Measurements from ENCODE around the gene SOX8.

The SOX8 gene

GRCh38 chr16:976389-976931, 5.1 kb upstream of the SOX8 start:
- in situ Hi-C loops (cut with MboI; ENCODE audit: low pct_unique_long_range_greater_than_20kb, low sequenced_read_pairs, unreplicated experiment): no loop called here
- DNase-seq (ENCODE audit: low spot score): no peak
- TF ChIP-seq, protein P1, sequence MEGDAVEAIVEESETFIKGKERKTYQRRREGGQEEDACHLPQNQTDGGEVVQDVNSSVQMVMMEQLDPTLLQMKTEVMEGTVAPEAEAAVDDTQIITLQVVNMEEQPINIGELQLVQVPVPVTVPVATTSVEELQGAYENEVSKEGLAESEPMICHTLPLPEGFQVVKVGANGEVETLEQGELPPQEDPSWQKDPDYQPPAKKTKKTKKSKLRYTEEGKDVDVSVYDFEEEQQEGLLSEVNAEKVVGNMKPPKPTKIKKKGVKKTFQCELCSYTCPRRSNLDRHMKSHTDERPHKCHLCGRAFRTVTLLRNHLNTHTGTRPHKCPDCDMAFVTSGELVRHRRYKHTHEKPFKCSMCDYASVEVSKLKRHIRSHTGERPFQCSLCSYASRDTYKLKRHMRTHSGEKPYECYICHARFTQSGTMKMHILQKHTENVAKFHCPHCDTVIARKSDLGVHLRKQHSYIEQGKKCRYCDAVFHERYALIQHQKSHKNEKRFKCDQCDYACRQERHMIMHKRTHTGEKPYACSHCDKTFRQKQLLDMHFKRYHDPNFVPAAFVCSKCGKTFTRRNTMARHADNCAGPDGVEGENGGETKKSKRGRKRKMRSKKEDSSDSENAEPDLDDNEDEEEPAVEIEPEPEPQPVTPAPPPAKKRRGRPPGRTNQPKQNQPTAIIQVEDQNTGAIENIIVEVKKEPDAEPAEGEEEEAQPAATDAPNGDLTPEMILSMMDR (IDR thresholded peaks at IDR 0.05; ENCODE audit: extremely low read depth, insufficient read depth, missing control alignments): no peak

GRCh38 chr16:977081-977701, 4.4 kb upstream of the SOX8 start:
- in situ Hi-C loops (cut with MboI; ENCODE audit: low pct_unique_long_range_greater_than_20kb, low sequenced_read_pairs, unreplicated experiment): no loop called here
- TF ChIP-seq, protein P1 (IDR thresholded peaks at IDR 0.05; ENCODE audit: extremely low read depth, insufficient read depth, missing control alignments): no peak
- DNase-seq (ENCODE audit: low spot score): no peak

DNA sequence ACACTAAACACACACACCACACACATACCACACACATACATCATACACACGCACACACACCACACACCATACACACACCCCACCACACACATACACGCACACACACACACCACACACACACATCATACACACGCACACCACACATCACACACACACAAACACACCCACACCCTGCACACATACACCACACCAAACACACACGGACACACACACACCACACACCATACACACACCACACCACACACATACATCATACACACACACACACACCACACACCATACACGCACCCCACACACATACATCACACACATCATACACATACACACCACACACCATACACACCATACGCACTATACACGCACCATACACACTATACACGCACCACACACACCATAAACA, 3.7 kb upstream of the SOX8 start:
- in situ Hi-C loops (cut with MboI; ENCODE audit: low pct_unique_long_range_greater_than_20kb, low sequenced_read_pairs, unreplicated experiment): no loop called here
- TF ChIP-seq, protein P1 (IDR thresholded peaks at IDR 0.05; ENCODE audit: extremely low read depth, insufficient read depth, missing control alignments): no peak
- no peak for DNase-seq (ENCODE audit: low spot score)

DNA sequence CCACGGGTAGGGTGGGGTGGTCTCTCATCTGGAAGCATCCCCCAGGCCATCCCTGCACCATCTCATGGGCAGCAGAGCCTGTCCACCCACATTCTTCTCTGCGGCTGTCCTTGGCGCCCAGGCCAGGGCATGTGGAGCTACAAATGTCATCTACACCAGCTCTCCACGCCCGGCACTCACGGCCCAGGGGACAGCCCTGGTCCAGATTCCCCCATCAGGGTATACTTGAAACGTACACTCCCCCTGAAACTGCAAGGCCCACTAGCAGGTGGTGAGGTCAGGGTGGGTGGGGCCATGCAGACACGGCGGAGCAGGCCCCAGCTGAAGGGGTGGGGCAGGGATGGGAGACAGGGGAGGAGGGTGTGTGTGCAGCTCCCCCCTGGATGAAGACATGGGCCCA, 3.2 kb upstream of the SOX8 start:
- no peak for DNase-seq (ENCODE audit: low spot score)
- in situ Hi-C loops (cut with MboI; ENCODE audit: low pct_unique_long_range_greater_than_20kb, low sequenced_read_pairs, unreplicated experiment): no loop called here
- TF ChIP-seq, protein P1 (IDR thresholded peaks at IDR 0.05; ENCODE audit: extremely low read depth, insufficient read depth, missing control alignments): no peak

GRCh38 chr16:979147-979546, 2.4 kb upstream of the SOX8 start:
- TF ChIP-seq, protein P1 (IDR thresholded peaks at IDR 0.05; ENCODE audit: extremely low read depth, insufficient read depth, missing control alignments): no peak
- in situ Hi-C loops (cut with MboI; ENCODE audit: low pct_unique_long_range_greater_than_20kb, low sequenced_read_pairs, unreplicated experiment): no loop called here
- DNase-seq (ENCODE audit: low spot score): no peak

GRCh38 chr16:979859-980594, 1.5 kb upstream of the SOX8 start:
- in situ Hi-C loops (cut with MboI; ENCODE audit: low pct_unique_long_range_greater_than_20kb, low sequenced_read_pairs, unreplicated experiment): no loop called here
- DNase-seq (ENCODE audit: low spot score): no peak
- TF ChIP-seq, protein P1 (IDR thresholded peaks at IDR 0.05; ENCODE audit: extremely low read depth, insufficient read depth, missing control alignments): no peak

All from GM13977 (cell line).